HG03039 (cell line): Measurements from ENCODE around the gene NLRP13.

ENCODE experiments used
- ATAC-seq: cut with Tn5 transposase; IDR thresholded peaks from one replicate; pipeline ENCODE4 v1.9.1; 2021; ENCODE audit warnings: mild to moderate bottlenecking, moderate library complexity; ENCODE audit not compliant: unreplicated experiment

Gene NLRP13

GRCh38 chr19:55907286-55907685 is 24.9 kb downstream of the NLRP13 start:
- ATAC-seq: no peak

GRCh38 chr19:55902080-55902751 is 29.9 kb downstream of the NLRP13 start:
- ATAC-seq: no peak

DNA sequence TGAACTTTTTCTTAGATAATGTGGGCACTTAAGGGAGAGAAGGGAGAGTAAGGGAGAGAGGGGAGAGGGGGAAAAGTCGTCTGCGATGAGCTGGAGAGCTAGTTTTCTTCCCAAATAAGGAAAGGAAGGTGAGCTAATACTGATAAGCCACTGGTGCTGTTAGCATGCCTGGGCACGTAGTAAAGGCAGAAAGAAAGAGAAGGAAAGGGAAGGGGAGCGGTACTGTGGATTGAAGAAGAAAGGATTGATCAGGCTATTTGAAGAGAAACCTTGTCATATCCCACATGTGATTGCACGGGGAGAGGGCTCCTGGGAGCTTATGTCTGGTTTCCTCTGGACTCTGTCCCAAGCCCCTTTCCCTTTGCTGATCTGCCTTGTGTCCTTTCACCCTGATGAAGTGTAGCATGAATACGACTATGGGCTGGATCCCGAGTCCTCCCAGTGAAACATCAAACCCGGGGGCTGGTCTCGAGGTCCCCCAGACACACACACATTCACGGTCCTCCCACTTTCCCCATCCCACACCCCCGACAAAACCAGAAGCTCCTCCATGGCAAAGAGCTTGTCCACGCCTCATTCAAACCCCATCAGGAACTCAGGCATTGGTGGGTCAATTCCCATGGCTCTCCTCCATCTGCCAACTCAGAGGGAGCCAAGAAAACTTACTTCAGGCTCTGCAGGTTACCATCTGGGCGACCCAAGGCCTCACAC is 30.6 kb downstream of the NLRP13 start:
- ATAC-seq: no peak

DNA sequence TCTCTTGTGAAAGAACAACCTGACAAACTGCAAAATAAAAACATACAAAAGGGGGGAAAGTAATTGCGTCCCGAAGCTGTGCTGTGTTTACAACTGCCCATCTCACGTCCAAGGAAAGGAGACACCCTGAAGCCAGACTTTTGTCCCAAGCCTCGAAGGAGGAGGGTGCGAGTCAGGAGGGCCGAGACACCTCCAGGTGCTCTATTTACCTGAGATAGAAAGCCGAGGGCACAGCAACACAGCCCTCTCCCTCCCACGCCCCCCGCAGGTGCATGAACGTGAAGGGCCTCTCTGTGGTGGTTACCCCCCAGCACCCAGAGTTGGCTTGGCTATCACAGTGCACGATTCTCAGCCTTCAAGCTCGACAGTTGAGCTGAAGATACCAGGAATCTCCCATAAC is 33.2 kb downstream of the NLRP13 start:
- no peak for ATAC-seq

DNA sequence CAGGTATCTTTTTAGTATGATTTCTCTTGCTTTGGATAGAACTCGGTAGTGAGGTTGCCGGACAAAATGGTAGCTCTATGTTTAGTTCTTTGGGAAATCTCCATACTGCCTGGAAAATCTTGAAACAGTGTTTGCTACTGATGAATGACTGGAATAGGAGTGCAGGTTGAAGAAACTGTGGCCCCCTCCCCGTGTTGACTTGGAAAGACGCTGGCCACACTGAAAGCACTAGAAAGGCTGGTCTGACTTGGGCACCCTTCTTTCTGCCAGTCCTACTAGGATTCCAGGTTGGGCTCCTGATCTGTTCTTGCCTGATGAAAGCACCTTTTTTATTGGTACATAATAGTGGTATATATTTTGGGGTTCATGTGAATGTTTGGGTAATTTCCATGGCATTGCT is 49.5 kb downstream of the NLRP13 start:
- ATAC-seq: no peak

GRCh38 chr19:55877211-55877610 is 54.9 kb downstream of the NLRP13 start:
- no peak for ATAC-seq

GRCh38 chr19:55870736-55871135 is 61.4 kb downstream of the NLRP13 start:
- ATAC-seq: no peak

DNA sequence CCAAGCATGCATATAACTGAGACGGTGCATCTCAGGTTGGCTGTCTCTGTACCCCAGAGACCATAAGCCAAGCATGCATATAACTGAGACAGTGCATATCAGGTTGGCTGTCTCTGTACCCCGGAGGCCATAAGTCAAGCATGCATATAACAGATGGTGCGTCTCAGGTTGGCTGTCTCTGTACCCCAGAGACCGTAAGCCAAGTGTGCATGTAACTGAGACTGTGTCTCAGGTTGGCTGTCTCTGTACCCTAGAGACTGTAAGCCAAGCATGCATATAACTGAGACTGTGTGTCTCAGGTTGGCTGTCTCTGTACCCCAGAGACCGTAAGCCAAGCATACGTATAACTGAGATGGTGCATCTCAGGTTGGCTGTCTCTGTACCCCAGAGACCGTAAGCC is 65.0 kb downstream of the NLRP13 start:
- ATAC-seq: no peak

DNA sequence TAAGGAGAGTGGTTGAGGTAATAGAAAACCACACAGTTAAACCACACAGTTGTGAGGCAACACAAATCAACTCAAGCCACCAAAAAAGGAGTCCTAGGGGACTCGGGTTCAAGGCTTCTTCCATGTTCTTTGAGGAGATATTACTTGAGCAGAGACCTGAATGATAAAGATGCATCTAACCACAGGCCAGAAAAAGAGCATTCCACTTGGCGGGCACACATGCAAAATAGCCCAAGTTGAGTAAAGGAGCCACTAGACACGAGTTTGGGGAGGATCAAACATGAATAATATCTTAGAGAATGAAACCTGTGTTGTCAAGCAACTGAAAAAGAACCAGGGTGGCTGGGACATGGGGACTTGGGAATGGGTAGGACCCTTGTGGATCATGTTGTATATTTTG is 65.6 kb downstream of the NLRP13 start:
- no peak for ATAC-seq

DNA sequence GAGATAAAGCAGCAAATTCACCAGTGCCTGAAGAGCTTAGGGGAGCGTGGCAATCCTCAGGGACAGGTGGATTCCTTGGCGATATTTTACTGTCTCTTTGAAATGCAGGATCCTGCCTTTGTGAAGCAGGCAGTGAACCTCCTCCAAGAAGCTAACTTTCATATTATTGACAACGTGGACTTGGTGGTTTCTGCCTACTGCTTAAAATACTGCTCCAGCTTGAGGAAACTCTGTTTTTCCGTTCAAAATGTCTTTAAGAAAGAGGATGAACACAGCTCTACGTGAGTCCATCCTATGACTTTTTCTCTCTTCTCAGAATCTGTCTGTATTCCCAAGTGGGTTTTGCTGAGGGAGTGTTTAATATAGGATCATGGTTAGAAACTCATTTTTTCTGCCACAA is 73.2 kb downstream of the NLRP13 start:
- ATAC-seq: no peak

DNA sequence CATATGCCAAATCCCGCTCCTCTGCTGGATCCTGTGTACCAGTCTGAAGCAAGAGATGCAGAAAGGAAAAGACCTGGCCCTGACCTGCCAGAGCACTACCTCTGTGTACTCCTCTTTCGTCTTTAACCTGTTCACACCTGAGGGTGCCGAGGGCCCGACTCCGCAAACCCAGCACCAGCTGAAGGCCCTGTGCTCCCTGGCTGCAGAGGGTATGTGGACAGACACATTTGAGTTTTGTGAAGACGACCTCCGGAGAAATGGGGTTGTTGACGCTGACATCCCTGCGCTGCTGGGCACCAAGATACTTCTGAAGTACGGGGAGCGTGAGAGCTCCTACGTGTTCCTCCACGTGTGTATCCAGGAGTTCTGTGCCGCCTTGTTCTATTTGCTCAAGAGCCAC is 73.7 kb downstream of the NLRP13 start:
- no peak for ATAC-seq

DNA sequence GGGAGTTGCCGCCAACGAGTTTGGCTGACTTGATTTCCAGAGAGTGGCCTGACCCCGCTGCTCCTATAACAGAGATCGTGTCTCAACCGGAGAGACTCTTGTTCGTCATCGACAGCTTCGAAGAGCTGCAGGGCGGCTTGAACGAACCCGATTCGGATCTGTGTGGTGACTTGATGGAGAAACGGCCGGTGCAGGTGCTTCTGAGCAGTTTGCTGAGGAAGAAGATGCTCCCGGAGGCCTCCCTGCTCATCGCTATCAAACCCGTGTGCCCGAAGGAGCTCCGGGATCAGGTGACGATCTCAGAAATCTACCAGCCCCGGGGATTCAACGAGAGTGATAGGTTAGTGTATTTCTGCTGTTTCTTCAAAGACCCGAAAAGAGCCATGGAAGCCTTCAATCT is 74.2 kb downstream of the NLRP13 start:
- no peak for ATAC-seq

GRCh38 chr19:55857149-55857548 is 75.0 kb downstream of the NLRP13 start:
- ATAC-seq: no peak

- ATAC-seq: no peak
Measured at GRCh38 chr19:55855160-55855559, 77.0 kb downstream of the NLRP13 start.
